ENCODE data around the gene CDC73. TPM values are rescaled to one million over a fixed set of nuclear protein-coding genes. Genes with fewer than 3 reads are reported as not detected.
"Not testable (repeated sequence)": the region's sequence is repeated elsewhere in the genome, so short reads cannot be mapped to it uniquely, and the experiment has no call there.

CDC73 gene
- total RNA-seq, 4 donors from 2014 or later = 44.6 to 70.0 (median 50.5) TPM

GRCh38 chr1:193285641-193286040 is 163.8 kb downstream of the CDC73 start:
- no peaks in the 10 kb centered on the region for H3K36me3 ChIP-seq
- no peak overlapping the region for H3K27ac ChIP-seq

GRCh38 chr1:193288548-193289080 is 166.8 kb downstream of the CDC73 start:
- DNase-seq; intact Hi-C loops (cut with DNase I); H3K4me1 ChIP-seq; H3K36me3 ChIP-seq; H3K27me3 ChIP-seq; H3K9me3 ChIP-seq; H3K27ac ChIP-seq; H3K4me3 ChIP-seq (replicated peaks in 1 of 3): not testable (repeated sequence)
- 76 to 79% methylated on average over 2 of the region's 2 CpGs for WGBS, 2 donors

More at GRCh38 chr1:193285641-193286040, 163.8 kb downstream of the CDC73 start:
- intact Hi-C loops (cut with DNase I) = no loop called here
- Histone ChIP-seq H3K4me3 (replicated peaks in 1 of 3) (no peak overlapping the region), H3K4me1 (no peaks in the 10 kb centered on the region), H3K9me3 (no peaks in the 10 kb centered on the region), H3K27me3 (no peaks in the 10 kb centered on the region)
- no peak for DNase-seq
- TF ChIP-seq, protein P1, sequence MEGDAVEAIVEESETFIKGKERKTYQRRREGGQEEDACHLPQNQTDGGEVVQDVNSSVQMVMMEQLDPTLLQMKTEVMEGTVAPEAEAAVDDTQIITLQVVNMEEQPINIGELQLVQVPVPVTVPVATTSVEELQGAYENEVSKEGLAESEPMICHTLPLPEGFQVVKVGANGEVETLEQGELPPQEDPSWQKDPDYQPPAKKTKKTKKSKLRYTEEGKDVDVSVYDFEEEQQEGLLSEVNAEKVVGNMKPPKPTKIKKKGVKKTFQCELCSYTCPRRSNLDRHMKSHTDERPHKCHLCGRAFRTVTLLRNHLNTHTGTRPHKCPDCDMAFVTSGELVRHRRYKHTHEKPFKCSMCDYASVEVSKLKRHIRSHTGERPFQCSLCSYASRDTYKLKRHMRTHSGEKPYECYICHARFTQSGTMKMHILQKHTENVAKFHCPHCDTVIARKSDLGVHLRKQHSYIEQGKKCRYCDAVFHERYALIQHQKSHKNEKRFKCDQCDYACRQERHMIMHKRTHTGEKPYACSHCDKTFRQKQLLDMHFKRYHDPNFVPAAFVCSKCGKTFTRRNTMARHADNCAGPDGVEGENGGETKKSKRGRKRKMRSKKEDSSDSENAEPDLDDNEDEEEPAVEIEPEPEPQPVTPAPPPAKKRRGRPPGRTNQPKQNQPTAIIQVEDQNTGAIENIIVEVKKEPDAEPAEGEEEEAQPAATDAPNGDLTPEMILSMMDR (IDR thresholded peaks at IDR 0.05) = no peak
- no peak for TF ChIP-seq POLR2A (IDR thresholded peaks at IDR 0.05)

GRCh38 chr1:193293726-193294125 is 171.9 kb downstream of the CDC73 start:
- no peak for TF ChIP-seq POLR2A (IDR thresholded peaks at IDR 0.05)
- TF ChIP-seq, protein P1 (IDR thresholded peaks at IDR 0.05) = no peak
- intact Hi-C loops (cut with DNase I) = no loop called here
- H3K4me1 ChIP-seq = no peaks in the 10 kb centered on the region
- no peaks in the 10 kb centered on the region for H3K36me3 ChIP-seq
- DNase-seq = no peak
- no peak overlapping the region for H3K4me3 ChIP-seq (replicated peaks in 1 of 3)
- H3K9me3 ChIP-seq = no peaks in the 10 kb centered on the region
- H3K27ac ChIP-seq = no peak overlapping the region
- WGBS, 2 donors = 71 to 73% methylated on average over 2 of the region's 2 CpGs
- no peaks in the 10 kb centered on the region for H3K27me3 ChIP-seq

DNA sequence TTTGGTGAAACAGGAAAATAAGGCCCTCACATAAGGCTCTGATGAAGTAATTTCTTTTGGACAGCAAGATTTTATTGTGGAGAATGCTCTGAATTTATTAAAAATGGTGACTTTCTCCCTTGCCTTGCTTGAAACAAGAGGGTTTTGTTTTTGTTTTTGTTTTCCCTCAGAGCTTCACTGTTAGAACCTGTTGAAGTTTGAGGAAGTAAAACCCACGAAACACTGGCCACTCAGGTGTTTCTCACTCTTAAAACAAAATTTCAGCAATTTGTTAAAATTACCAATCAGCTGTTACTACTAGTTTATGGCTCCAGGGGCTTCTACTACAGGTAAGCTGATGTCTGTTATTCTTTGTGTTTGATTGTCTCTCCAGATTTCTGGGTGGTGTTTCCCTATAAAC is 177.2 kb downstream of the CDC73 start:
- no peak overlapping the region for H3K4me3 ChIP-seq (replicated peaks in 1 of 3)
- intact Hi-C loops (cut with DNase I) = no loop called here
- DNase-seq = no peak

GRCh38 chr1:193301746-193302145 is 179.9 kb downstream of the CDC73 start:
- no peaks in the 10 kb centered on the region for H3K4me1 ChIP-seq
- TF ChIP-seq, protein P1 (IDR thresholded peaks at IDR 0.05) = no peak
- TF ChIP-seq POLR2A (IDR thresholded peaks at IDR 0.05) = no peak
- intact Hi-C loops (cut with DNase I) = no loop called here
- no peak overlapping the region for H3K27ac ChIP-seq
- H3K36me3 ChIP-seq = no peaks in the 10 kb centered on the region
- 74 to 85% methylated on average over 2 of the region's 2 CpGs for WGBS, 2 donors
- DNase-seq = no peak
- H3K9me3 ChIP-seq = no peaks in the 10 kb centered on the region
- H3K27me3 ChIP-seq = no peaks in the 10 kb centered on the region
- no peak overlapping the region for H3K4me3 ChIP-seq (replicated peaks in 1 of 3)

More for the DNA sequence above, 177.2 kb downstream of the CDC73 start:
- H3K27me3 ChIP-seq = no peaks in the 10 kb centered on the region
- no peaks in the 10 kb centered on the region for H3K4me1 ChIP-seq
- TF ChIP-seq, protein P1 (IDR thresholded peaks at IDR 0.05) = no peak
- TF ChIP-seq POLR2A (IDR thresholded peaks at IDR 0.05) = no peak
- H3K36me3 ChIP-seq = no peaks in the 10 kb centered on the region
- no peak overlapping the region for H3K27ac ChIP-seq
- 59 to 71% methylated on average over 1 of the region's 1 CpG for WGBS, 2 donors
- H3K9me3 ChIP-seq = no peaks in the 10 kb centered on the region

DNA sequence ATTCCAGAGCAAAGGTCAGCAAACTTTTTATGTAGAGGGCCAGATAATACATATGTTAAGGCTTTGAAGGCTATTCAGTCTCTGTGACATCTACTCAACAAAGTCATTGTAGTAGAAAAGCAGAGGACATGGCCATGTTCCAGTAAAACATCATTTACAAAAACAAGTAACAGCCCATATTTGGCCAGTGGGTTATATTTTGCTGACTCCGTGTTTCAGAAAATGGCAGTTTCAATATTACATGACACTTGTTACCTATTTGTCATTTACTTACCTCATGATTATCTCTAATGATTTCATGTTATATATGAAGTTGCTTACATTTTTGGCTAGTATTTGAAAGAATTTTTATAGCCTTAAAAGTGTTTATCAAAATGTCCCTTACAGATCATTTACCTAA is 182.0 kb downstream of the CDC73 start:
- H3K4me3 ChIP-seq (replicated peaks in 1 of 3) = no peak overlapping the region
- no peaks in the 10 kb centered on the region for H3K4me1 ChIP-seq
- H3K27ac ChIP-seq = no peak overlapping the region
- H3K36me3 ChIP-seq = no peaks in the 10 kb centered on the region
- H3K27me3 ChIP-seq = no peaks in the 10 kb centered on the region
- no peak for DNase-seq
- 83 to 89% methylated on average over 1 of the region's 1 CpG for WGBS, 2 donors
- no peaks in the 10 kb centered on the region for H3K9me3 ChIP-seq
- intact Hi-C loops (cut with DNase I) = no loop called here
- no peak for TF ChIP-seq POLR2A (IDR thresholded peaks at IDR 0.05)
- TF ChIP-seq, protein P1 (IDR thresholded peaks at IDR 0.05) = no peak
